HG02763 (cell line): Measurements from ENCODE around the gene ESRP2.
A peak's percentile ranks its signal among the peaks of the same experiment; 100 is the strongest.

ENCODE experiments used
- ATAC-seq: cut with Tn5 transposase; IDR thresholded peaks from one replicate; pipeline ENCODE4 v1.9.1; 2021; ENCODE audit warnings: mild to moderate bottlenecking, moderate library complexity; ENCODE audit not compliant: unreplicated experiment

ESRP2 gene

GRCh38 chr16:68235887-68236136 is at the start of gene ESRP2:
Gene ESRP2, minus strand, starts transcription at chr16:68236127. Its CDS starts 82 bp downstream, at chr16:68236045.
- no peak for ATAC-seq

GRCh38 chr16:68285683-68286082 is 49.8 kb upstream of the ESRP2 start:
- no peak for ATAC-seq

- ATAC-seq: peak; percentile 42
These were observed 48.9 kb upstream of the ESRP2 start for GRCh38 chr16:68284847-68285246.

- ATAC-seq: peak; percentile 42
These were observed 48.1 kb upstream of the ESRP2 start for GRCh38 chr16:68283801-68284598.

- ATAC-seq: no peak
These were observed 47.4 kb upstream of the ESRP2 start for GRCh38 chr16:68283346-68283745.

GRCh38 chr16:68282064-68282452 is 46.1 kb upstream of the ESRP2 start:
- ATAC-seq: no peak

- ATAC-seq: no peak
These were observed 45.6 kb upstream of the ESRP2 start for GRCh38 chr16:68281368-68282063.

- no peak for ATAC-seq
These were observed 44.0 kb upstream of the ESRP2 start for GRCh38 chr16:68279726-68280558.

GRCh38 chr16:68276223-68276622 is 40.3 kb upstream of the ESRP2 start:
- ATAC-seq: no peak

- peak; percentile 58 for ATAC-seq
These were observed 39.8 kb upstream of the ESRP2 start for GRCh38 chr16:68275611-68276191.

- no peak for ATAC-seq
These were observed 38.5 kb upstream of the ESRP2 start for GRCh38 chr16:68274441-68274840.

GRCh38 chr16:68273896-68274295 is 38.0 kb upstream of the ESRP2 start:
- ATAC-seq: no peak

GRCh38 chr16:68273459-68273858 is 37.5 kb upstream of the ESRP2 start:
- no peak for ATAC-seq

- no peak for ATAC-seq
These were observed 36.7 kb upstream of the ESRP2 start for GRCh38 chr16:68272507-68273209.

- no peak for ATAC-seq
These were observed 34.4 kb upstream of the ESRP2 start for GRCh38 chr16:68270353-68270752.

GRCh38 chr16:68269793-68270192 is 33.9 kb upstream of the ESRP2 start:
- ATAC-seq: no peak

GRCh38 chr16:68267612-68268405 is 31.9 kb upstream of the ESRP2 start:
- ATAC-seq: no peak

GRCh38 chr16:68265078-68265920 is 29.4 kb upstream of the ESRP2 start:
- ATAC-seq: no peak
